Skeletal muscle tissue (tissue), 4 donors: ENCODE results near the gene DLX3. TPM values are rescaled to one million over a fixed set of nuclear protein-coding genes. Genes with fewer than 3 reads are reported as not detected.

Experiments used
- H3K27ac ChIP-seq: one replicate; pipeline ENCODE4 v1.7.0; 2013; ENCODE audit warnings: mild to moderate bottlenecking, low read depth, low read length, inconsistent platforms
- H3K27me3 ChIP-seq, 3 donors: one replicate each; pipeline ENCODE4 v1.7.0; 2013; ENCODE audit warnings: low read length in 3 of 3; ENCODE audit not compliant: control insufficient read depth in 3 of 3, insufficient read depth in 3 of 3
- H3K36me3 ChIP-seq, 3 donors: one replicate each; pipeline ENCODE4 v1.7.0; 2013; ENCODE audit warnings: low read length in 3 of 3; ENCODE audit not compliant: control insufficient read depth in 3 of 3, insufficient read depth in 3 of 3
- H3K4me1 ChIP-seq, 3 donors: one replicate each; pipeline ENCODE4 v1.7.0; 2013; ENCODE audit warnings: low read length in 3 of 3, mild to moderate bottlenecking in 3 of 3; ENCODE audit not compliant: control insufficient read depth in 3 of 3, insufficient read depth in 3 of 3
- H3K4me3 ChIP-seq, 3 donors: one replicate each; pipeline ENCODE4 v1.7.0; 2013; ENCODE audit warnings: low read length in 3 of 3
- H3K9ac ChIP-seq, 3 donors: one replicate each; pipeline ENCODE4 v1.7.0; 2013; ENCODE audit warnings: low read length in 3 of 3, mild to moderate bottlenecking in 3 of 3, moderate library complexity in 2 of 3, low read depth in 1 of 3
- H3K9me3 ChIP-seq, 3 donors: one replicate each; pipeline ENCODE4 v1.7.0; 2013; ENCODE audit warnings: low read length in 3 of 3; ENCODE audit not compliant: control insufficient read depth in 3 of 3
- total RNA-seq: library from RNA; depleted of rRNA; stranded (reverse); fragments of >200 nt; gene quantifications from one replicate; pipeline ENCODE4 v1.2.3, GENCODE V29; 2014
- donor health status: Osteomylitis.

The DLX3 gene
- total RNA-seq, 1 donor from 2014 or later = not detected

DNA sequence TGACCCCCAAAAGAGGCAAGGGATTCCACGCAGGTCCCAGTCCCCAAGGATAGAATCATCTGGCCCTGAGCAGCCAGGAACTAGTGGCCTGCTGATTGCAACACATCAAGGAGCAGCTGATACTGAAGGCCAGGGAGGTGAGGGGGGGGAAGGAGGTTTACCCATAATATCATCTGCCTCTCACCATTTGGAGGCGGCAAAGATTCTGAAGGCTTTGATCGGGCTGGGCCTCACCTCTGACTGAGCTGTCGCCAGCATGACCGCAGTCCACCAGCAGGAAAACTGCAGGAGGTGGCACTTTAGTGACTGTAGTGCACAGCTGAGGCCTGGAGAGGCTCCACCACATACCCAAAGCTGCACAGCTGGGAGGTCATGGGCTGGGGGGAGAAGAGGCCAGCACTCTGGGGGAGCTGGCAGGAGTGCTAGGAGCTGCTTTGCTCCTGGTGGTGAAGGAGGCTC is 40.4 kb upstream of the DLX3 start:
- H3K9ac ChIP-seq = no peak overlapping the region
- no peak overlapping the region for H3K4me3 ChIP-seq
- no peaks in the 10 kb centered on the region for H3K27me3 ChIP-seq
- H3K36me3 ChIP-seq = no peaks in the 10 kb centered on the region
- no peaks in the 10 kb centered on the region for H3K9me3 ChIP-seq
- no peak overlapping the region for H3K27ac ChIP-seq
- H3K4me1 ChIP-seq = peaks cover 0 to 3% (median 0%) of the 10 kb centered on the region in 3 donors

DNA sequence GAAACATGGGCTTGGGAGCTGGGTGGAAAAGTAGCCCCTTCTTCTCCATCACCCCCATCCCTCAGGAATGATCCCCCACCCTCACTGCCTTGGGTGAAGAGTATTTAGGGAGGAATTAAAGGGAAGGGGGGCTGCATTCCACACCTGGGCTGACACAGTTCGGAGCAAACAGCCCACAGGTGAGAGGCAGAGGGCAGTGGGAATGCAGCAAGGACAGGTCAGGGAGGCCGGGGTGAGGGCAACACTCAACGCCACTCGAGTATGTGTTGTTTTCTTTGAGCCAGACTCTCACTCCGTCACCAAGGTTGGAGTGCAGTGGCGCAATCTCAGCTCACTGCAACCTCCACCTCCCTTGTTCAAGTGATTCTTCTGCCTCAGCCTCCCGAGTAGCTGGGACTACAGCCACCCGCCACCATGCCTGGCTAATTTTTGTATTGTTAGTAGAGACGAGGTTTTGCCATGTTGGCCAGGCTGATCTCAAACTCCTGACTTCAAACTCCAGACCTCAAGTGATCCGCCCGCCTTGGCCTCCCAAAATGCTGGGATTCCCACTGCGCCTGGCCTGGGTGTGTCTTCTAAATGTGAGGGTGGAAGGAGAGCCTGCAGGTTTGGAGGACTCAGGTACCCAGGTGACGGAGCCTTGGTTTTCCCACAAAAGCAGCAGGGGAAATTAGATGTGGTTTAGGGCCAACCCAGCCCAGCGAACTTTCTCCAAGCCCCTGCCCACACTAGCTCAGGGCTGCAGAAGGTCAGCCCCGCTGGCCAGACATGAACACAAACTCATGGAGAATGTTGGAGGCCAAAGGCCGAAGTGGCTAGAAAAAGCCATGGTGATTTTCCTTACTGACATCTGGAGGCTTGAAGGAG is 39.7 kb upstream of the DLX3 start:
- H3K27ac ChIP-seq = no peak overlapping the region
- H3K9me3 ChIP-seq = no peaks in the 10 kb centered on the region
- H3K27me3 ChIP-seq = no peaks in the 10 kb centered on the region
- H3K4me1 ChIP-seq = peaks cover 0 to 3% (median 0%) of the 10 kb centered on the region in 3 donors
- H3K4me3 ChIP-seq = no peak overlapping the region
- no peaks in the 10 kb centered on the region for H3K36me3 ChIP-seq
- H3K9ac ChIP-seq = no peak overlapping the region

DNA sequence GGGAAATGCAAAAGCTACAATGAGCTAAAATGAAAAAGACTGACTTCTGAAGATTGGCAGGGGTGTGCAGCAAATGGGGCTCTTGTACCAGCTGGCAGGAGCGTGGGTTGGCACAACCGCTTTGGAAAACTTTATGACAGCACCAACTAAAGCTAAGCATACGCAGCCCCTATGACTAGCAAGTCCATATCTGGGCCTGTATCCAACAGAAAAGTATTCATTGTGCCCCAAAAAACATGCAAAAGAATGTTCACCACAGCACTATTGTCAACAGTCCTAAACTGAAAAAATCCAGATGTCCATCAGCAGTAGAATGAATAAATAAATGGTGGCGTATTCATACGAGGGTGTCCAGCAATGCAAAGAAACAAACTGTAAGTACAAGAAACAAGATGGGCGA is 38.3 kb upstream of the DLX3 start:
- Histone ChIP-seq H3K4me3 (no peak overlapping the region), H3K4me1 (peaks cover 0 to 3% (median 0%) of the 10 kb centered on the region in 3 donors), H3K36me3 (no peaks in the 10 kb centered on the region), H3K27me3 (peaks cover 0 to 4% (median 0%) of the 10 kb centered on the region in 3 donors), H3K27ac (no peak overlapping the region), H3K9me3 (no peaks in the 10 kb centered on the region), H3K9ac (no peak overlapping the region)

DNA sequence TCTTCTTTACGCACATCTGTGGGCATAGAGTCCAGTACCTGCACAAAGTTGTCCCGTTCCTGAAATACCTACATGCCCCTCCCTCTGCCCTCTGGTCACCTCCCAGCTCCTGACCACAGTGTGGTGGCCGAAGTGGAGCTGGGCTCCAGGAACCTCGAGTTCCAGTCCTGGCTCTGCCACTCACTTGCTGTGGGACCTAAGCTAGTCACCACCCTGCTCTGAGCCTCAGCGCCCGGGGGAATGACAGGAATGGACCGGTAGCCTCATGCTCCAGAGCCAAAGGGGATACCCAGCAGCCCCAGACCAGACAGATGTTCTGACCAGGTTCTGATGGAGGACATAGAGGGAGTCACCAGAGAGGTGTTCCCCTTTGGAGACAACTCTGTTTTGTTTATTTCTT is 34.2 kb upstream of the DLX3 start:
- no peak overlapping the region for H3K4me3 ChIP-seq
- no peaks in the 10 kb centered on the region for H3K36me3 ChIP-seq
- H3K27ac ChIP-seq = no peak overlapping the region
- no peaks in the 10 kb centered on the region for H3K9me3 ChIP-seq
- no peak overlapping the region for H3K9ac ChIP-seq
- peaks cover 0 to 8% (median 4%) of the 10 kb centered on the region in 3 donors for H3K27me3 ChIP-seq
- H3K4me1 ChIP-seq = peaks cover 9 to 12% (median 9%) of the 10 kb centered on the region in 3 donors

DNA sequence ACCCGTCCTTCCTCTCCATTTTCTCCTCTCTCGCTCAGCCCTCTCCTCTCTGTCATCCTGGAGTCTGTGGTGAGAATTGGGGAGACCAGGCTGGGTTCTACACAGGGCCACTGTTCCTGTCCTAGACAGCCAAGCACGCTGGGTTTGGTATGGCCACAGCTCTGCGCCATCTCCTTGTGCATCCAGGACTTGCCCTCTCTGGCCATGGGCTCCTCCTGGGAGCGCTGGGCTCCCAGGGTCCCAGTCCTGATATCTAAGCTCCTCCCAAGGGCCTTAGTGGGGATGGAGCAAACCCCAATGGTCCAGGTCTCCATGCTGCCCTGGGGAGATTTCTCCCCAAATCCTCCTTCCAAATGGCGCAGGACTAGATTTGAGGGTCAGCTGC is 33.7 kb upstream of the DLX3 start:
- no peak overlapping the region for H3K4me3 ChIP-seq
- H3K9me3 ChIP-seq = no peaks in the 10 kb centered on the region
- H3K27ac ChIP-seq = no peak overlapping the region
- H3K4me1 ChIP-seq = peaks cover 9 to 12% (median 9%) of the 10 kb centered on the region in 3 donors
- H3K27me3 ChIP-seq = peaks cover 0 to 8% (median 4%) of the 10 kb centered on the region in 3 donors
- H3K9ac ChIP-seq = no peak overlapping the region
- no peaks in the 10 kb centered on the region for H3K36me3 ChIP-seq

DNA sequence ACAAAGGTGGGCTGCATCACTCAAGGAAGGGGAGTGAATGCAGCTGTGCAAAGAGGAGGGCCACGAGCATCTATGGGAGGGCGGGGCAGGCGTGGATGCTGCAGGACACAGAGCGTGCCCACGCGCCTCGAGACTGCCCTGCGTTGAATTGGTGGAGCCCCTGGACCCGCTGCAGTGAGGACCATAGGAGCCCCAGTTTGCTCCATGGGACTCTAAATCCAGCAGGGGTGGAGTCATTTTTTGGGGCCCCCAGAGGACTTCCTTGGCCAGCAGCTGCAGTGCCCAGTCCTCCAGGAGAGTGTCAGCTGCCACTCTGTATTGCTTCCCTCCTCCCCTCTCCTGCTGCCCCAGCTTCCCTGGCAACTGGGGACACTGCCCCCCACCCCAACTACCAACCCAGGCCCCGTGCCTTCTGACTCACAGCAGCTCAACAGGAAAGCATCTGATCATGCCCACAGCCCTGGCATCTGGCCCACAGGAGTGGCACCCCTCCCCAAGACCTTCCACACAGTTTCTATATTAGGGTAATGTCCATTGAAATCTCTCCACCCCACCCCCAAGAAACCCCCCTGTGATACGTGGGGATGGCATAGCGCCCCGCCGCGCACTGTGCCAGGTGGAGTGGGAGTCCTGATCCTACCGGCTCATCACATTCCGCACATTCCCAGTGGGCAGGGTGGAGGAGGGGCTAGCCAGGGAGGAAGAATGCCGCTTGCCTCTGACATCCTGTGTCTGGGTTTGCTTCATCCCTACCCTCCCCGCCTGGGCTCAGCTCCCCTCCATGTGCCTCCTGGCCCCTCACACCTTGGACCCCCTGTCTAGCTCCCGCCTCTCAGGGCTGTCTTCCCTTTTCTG is 33.1 kb upstream of the DLX3 start:
- no peak overlapping the region for H3K9ac ChIP-seq
- H3K4me3 ChIP-seq = no peak overlapping the region
- no peak overlapping the region for H3K27ac ChIP-seq
- H3K4me1 ChIP-seq = peaks cover 9 to 10% (median 9%) of the 10 kb centered on the region in 3 donors
- no peaks in the 10 kb centered on the region for H3K36me3 ChIP-seq
- peaks cover 0 to 8% (median 4%) of the 10 kb centered on the region in 3 donors for H3K27me3 ChIP-seq
- H3K9me3 ChIP-seq = no peaks in the 10 kb centered on the region

DNA sequence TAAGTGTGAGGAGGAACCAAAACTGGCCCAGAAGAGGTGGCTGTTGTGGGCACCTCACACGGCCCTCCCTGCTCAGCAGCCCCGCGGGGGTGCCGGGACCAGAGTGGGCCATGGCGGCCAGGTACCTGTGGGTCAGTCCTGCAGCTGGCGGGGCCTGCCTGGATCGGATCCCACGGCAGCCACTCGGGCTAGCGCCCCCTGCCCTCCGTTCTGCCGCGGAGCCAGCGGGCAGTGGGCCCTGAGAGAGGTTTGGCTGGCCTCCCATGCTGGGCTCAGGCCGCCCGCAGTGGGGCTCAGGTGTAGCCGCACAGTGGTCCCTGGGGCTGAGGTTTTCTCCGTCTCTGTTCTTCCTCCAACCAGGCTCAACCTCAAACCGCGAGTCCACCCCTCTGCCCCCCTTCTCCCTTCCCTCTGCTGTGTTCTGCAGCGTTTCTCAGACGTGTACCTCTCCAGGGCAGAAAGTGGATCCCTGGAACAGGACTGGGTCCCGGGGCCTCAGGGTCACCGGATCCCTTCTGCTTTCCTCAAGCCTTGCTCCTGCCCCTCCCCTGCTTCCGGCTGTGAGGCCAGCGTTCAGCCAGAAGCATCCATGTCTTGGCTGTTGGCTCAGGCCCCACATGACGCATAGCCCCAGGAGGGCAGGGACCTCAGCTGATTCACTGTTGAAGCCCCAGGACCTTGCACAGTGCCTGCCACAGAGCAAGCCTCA is 32.3 kb upstream of the DLX3 start:
- Histone ChIP-seq H3K4me3 (peak overlapping the region in 1 of 3 donors; percentile 14), H3K27me3 (peaks cover 0 to 8% (median 4%) of the 10 kb centered on the region in 3 donors), H3K36me3 (no peaks in the 10 kb centered on the region)

DNA sequence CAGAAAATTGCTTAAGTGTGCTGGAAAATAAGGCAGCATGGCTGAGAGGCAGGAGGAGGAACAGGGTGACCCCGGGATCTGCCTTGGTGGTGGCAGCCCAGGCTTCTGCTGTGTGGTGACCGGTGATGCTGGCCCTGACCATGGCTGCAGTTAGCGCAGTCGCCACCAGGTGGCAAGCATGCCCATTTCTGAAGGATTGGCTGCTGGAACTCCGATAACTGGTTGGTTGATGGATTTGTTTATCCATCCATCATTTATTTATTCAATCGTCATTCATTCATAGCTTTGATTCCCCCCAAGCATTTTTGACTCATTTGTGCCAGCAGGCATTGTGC is 31.8 kb upstream of the DLX3 start:
- Histone ChIP-seq H3K4me3 (peak overlapping the region in 1 of 3 donors; percentile 14), H3K27ac (no peak overlapping the region), H3K9ac (no peak overlapping the region)

More for the DNA sequence above, 32.3 kb upstream of the DLX3 start:
- peak overlapping the region in 1 of 3 donors; percentile 45 for H3K9ac ChIP-seq
- H3K4me1 ChIP-seq = peaks cover 9% of the 10 kb centered on the region in 3 donors
- no peak overlapping the region for H3K27ac ChIP-seq
- H3K9me3 ChIP-seq = no peaks in the 10 kb centered on the region

DNA sequence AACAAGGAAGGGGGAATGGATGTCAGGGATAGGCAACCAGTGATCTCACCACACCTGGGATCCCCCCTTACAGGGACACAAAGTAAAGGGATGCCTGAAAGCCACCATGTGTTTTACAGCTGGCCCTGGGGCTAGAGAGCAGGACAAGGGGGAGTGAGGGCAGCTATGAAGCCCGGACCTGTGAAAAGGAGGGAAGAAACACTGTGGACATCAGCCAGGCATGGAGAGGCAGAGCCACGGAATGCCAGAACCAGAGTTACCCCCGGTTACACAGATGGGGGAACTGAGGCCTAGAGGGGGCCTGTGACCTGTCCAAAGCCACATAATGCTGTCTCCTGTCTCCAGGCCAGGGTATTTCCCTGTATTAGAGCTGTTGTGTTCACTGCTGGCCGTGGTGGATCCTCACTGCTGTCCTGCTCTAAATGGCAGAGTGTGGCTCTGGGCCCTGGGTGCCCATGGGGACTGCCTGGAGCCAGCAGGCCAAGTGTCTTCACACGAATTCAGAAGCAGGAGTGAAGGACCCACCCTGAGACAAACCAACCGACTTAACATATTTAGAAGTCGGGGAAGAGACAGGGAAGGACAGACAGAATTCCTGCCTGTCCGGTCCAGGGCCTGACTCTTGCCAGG is 31.1 kb upstream of the DLX3 start:
- peaks cover 0 to 8% (median 4%) of the 10 kb centered on the region in 3 donors for H3K27me3 ChIP-seq
- no peak overlapping the region for H3K27ac ChIP-seq

More for the DNA sequence above, 31.8 kb upstream of the DLX3 start:
- Histone ChIP-seq H3K4me1 (peaks cover 9% of the 10 kb centered on the region in 3 donors), H3K9me3 (no peaks in the 10 kb centered on the region), H3K36me3 (no peaks in the 10 kb centered on the region), H3K27me3 (peaks cover 0 to 8% (median 4%) of the 10 kb centered on the region in 3 donors)

More for the DNA sequence above, 31.1 kb upstream of the DLX3 start:
- no peaks in the 10 kb centered on the region for H3K36me3 ChIP-seq
- peak overlapping the region in 1 of 3 donors; percentile 16 for H3K9ac ChIP-seq
- H3K4me1 ChIP-seq = peaks cover 9% of the 10 kb centered on the region in 3 donors
- no peaks in the 10 kb centered on the region for H3K9me3 ChIP-seq
- no peak overlapping the region for H3K4me3 ChIP-seq
